A549 (cell line): Measurements from ENCODE around the gene INO80D. TPM values are rescaled to one million over a fixed set of nuclear protein-coding genes. Genes with fewer than 3 reads are reported as not detected.

Experiments used
- ATAC-seq, 2 experiments: fragments of 200-7000 bp in 1 of 2; fragments of >200 bp in 1 of 2; cut with Nextera tagmentation in 1 of 2; cut with Tn5 transposase in 1 of 2; 3 replicates each; pipeline versions ENCODE4 v1.8.0 to v1.9.1; 2018 to 2020; ENCODE audit warnings: mild to moderate bottlenecking in 1 of 2, moderate library complexity in 1 of 2
- CTCF ChIA-PET: fragments of 300-600 bp; sonication (Branson Sonifier 250); formaldehyde crosslinking; extraction: SDS; loops from one replicate; lab custom pipeline; 2021; ENCODE audit warnings: antibody characterized with exemption, inconsistent platforms; lab: Yijun Ruan, JAX
- POLR2A ChIA-PET: fragments of 350-600 bp; formaldehyde crosslinking; extraction: SDS; loops from one replicate; lab custom pipeline; 2021; ENCODE audit warnings: antibody characterized with exemption, inconsistent platforms; lab: Yijun Ruan, JAX
- DNase-seq, 2 experiments: peaks; one replicate each; pipeline versions ENCODE4 v3.0.0 to v3.0.0-alpha.2; 2011 to 2016; ENCODE audit warnings: low read depth in 1 of 2, low spot score in 1 of 2
- FAIRE-seq: peaks from 2 replicates; lab custom pipeline; 2011; peaks lifted over from hg19 to GRCh38; lab: Jason Lieb, UNC
- H3K27ac ChIP-seq, 2 experiments: fragments of >200 bp; sonication (Bioruptor Twin); formaldehyde crosslinking; 3 replicates each; pipeline ENCODE4 v1.5.1; 2016 to 2017
- H3K4me1 ChIP-seq: fragments of >200 bp; sonication (Bioruptor Twin); formaldehyde crosslinking; 3 replicates; pipeline ENCODE4 v1.6.1; 2016
- H3K4me2 ChIP-seq: fragments of >200 bp; sonication (Bioruptor Twin); formaldehyde crosslinking; 3 replicates; pipeline ENCODE4 v1.6.1; 2016
- H3K4me3 ChIP-seq: fragments of >200 bp; sonication (Bioruptor Twin); formaldehyde crosslinking; 3 replicates; pipeline ENCODE4 v1.5.1; 2016
- H3K9me3 ChIP-seq: fragments of >200 bp; sonication (Bioruptor Twin); formaldehyde crosslinking; 3 replicates; pipeline ENCODE4 v1.6.1; 2016
- CBX2 ChIP-seq: fragments of 200-600 bp; sonication (generic); IDR thresholded peaks from 2 replicates; pipeline ENCODE4 v1.6.1; 2016; ENCODE audit warnings: low read depth, mild to moderate bottlenecking, borderline replicate concordance
- CEBPB ChIP-seq, 2 experiments: fragments of >200 bp in 1 of 2; sonication (Bioruptor Twin) in 1 of 2; formaldehyde crosslinking in 1 of 2; IDR thresholded peaks; 2 replicates each; pipeline ENCODE4 v1.6.1; 2012 to 2016
- CHD2 ChIP-seq: fragments of 150-350 bp; IDR thresholded peaks from 2 replicates; pipeline ENCODE4 v1.6.1; 2014; ENCODE audit warnings: low read length; ENCODE audit not compliant: partially characterized antibody
- CHD4 ChIP-seq: fragments of 200-600 bp; sonication (generic); IDR thresholded peaks from 2 replicates; pipeline ENCODE4 v1.6.1; 2016; ENCODE audit warnings: antibody characterized with exemption, mild to moderate bottlenecking, borderline replicate concordance
- EHF ChIP-seq: fragments of 250-450 bp; sonication (Bioruptor Pico); IDR thresholded peaks from 2 replicates; pipeline ENCODE4 v1.5.0; 2020; ENCODE audit warnings: mild to moderate bottlenecking
- EP300 ChIP-seq, 2 experiments: fragments of >200 bp; sonication (Bioruptor Twin); formaldehyde crosslinking; IDR thresholded peaks; 2 replicates in 1 of 2; 3 replicates in 1 of 2; pipeline ENCODE4 v1.6.1; 2016 to 2017
- ESRRA ChIP-seq: fragments of 150-350 bp; IDR thresholded peaks from 2 replicates; pipeline ENCODE4 v1.6.1; 2014; ENCODE audit warnings: mild to moderate bottlenecking, low read length, borderline replicate concordance
- FOSL2 ChIP-seq, 2 experiments: fragments of 450-650 bp in 1 of 2; fragments of >200 bp in 1 of 2; sonication (Bioruptor Twin) in 1 of 2; formaldehyde crosslinking; IDR thresholded peaks; 2 replicates each; pipeline versions ENCODE4 v1.5.0 to v1.6.1; 2016 to 2020; ENCODE audit warnings: mild to moderate bottlenecking in 1 of 2, moderate library complexity in 1 of 2
- FOXS1 ChIP-seq: fragments of 250-450 bp; sonication (Bioruptor Pico); IDR thresholded peaks from 2 replicates; pipeline ENCODE4 v1.5.0; 2020; ENCODE audit warnings: mild to moderate bottlenecking, moderate library complexity
- GATA3 ChIP-seq: IDR thresholded peaks from 2 replicates; pipeline ENCODE4 v1.6.1; 2012; ENCODE audit warnings: borderline replicate concordance
- HOXB13 ChIP-seq: fragments of 250-450 bp; sonication (Bioruptor Pico); IDR thresholded peaks from 2 replicates; pipeline ENCODE4 v1.5.0; 2020; ENCODE audit warnings: low read depth, mild to moderate bottlenecking, moderate library complexity
- JUNB ChIP-seq: fragments of >200 bp; sonication (Bioruptor Twin); formaldehyde crosslinking; IDR thresholded peaks from 2 replicates; pipeline ENCODE4 v1.6.1; 2016
- MAFK ChIP-seq: fragments of 450-650 bp; IDR thresholded peaks from 2 replicates; pipeline ENCODE4 v1.6.1; 2014; ENCODE audit not compliant: partially characterized antibody
- POLR2A ChIP-seq: IDR thresholded peaks from 2 replicates; pipeline ENCODE4 v1.6.1; 2012; ENCODE audit warnings: mild to moderate bottlenecking, low read length
- RAD21 ChIP-seq, 2 experiments: fragments of >200 bp in 1 of 2; sonication (Bioruptor Twin) in 1 of 2; formaldehyde crosslinking in 1 of 2; IDR thresholded peaks in 1 of 2; conservative IDR thresholded peaks in 1 of 2; 2 replicates in 1 of 2; 3 replicates in 1 of 2; pipeline ENCODE4 v1.6.1; 2012 to 2018; ENCODE audit warnings: inconsistent platforms in 1 of 2
- SMC3 ChIP-seq: fragments of >200 bp; sonication (Bioruptor Twin); formaldehyde crosslinking; IDR thresholded peaks from 3 replicates; pipeline ENCODE4 v1.6.1; 2018; ENCODE audit warnings: inconsistent platforms
- ZC3H11A ChIP-seq: fragments of 450-650 bp; IDR thresholded peaks from 2 replicates; pipeline ENCODE4 v1.6.1; 2014; ENCODE audit warnings: antibody characterized with exemption, mild to moderate bottlenecking
- ZNF302 ChIP-seq: fragments of 250-450 bp; sonication (Bioruptor Pico); IDR thresholded peaks from 2 replicates; pipeline ENCODE4 v1.9.0; 2021; ENCODE audit warnings: inconsistent platforms, mild to moderate bottlenecking, moderate library complexity
- ZSCAN20 ChIP-seq: fragments of 250-450 bp; sonication (Bioruptor Pico); IDR thresholded peaks from 2 replicates; pipeline ENCODE4 v1.8.0; 2022; ENCODE audit warnings: mild to moderate bottlenecking, moderate library complexity
- WGBS: methylation state at CpG from one replicate; pipeline ENCODE4 v1.1.6; 2017; ENCODE audit errors: missing lambda C conversion rate; 5-methylcytosine and 5-hydroxymethylcytosine counted together
- polyA plus RNA-seq, 4 experiments: library from polyadenylated mRNA; depleted of rRNA in 3 of 4; stranded (reverse); fragments of >200 nt; fragmentation: RNase III in 1 of 4; extraction: RNeasy Plus Mini Kit Qiagen cat#74134 plus additional on column Dnase treatment in 1 of 4; gene quantifications; 2 replicates in 3 of 4; 3 replicates in 1 of 4; pipeline ENCODE4 v1.2.3, GENCODE V29; 2011 to 2017
- TF ChIP-seq, protein P1 (sequence below): fragments of 200-600 bp; sonication (generic); IDR thresholded peaks from 2 replicates; pipeline ENCODE4 v1.6.1; 2016; ENCODE audit warnings: antibody characterized with exemption, mild to moderate bottlenecking, moderate library complexity
- TF ChIP-seq, protein P2 (sequence below): fragments of >200 bp; sonication (Bioruptor Twin); formaldehyde crosslinking; IDR thresholded peaks from 3 replicates; pipeline ENCODE4 v1.6.1; 2016

Gene INO80D
- polyA plus RNA-seq, 2 of the 4 experiments (the other 2 are of a cell fraction): 1.4 to 5.0 TPM

DNA sequence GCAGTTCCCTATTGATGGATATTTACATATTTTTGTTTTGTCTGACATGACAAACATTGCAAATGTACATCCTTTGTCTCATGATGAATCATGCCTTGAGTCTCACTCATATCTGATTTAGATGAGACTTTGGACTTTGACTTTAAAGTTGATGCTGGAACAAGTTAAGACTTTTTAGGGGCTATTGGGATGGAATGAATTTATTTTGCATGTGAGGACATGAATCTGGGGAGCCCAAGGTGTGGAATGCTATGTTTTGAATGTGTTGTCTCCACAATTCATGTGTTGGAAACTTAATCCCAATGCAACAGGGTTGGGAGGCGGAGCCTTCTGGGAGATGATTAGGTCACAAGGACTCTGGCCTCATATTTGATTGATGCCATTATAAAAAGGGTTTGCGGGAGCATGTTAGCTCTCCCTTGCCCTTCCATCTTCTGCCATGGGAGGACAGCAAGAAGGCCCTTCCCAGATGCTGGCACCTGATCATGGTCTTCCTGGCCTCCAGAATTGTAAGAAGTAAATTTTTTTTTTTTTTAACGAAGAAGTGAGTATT lies 29.1 kb upstream of the INO80D start:
- Histone ChIP-seq H3K4me3 (no peak overlapping the region), H3K27ac (peak overlapping the region; percentile 8 to 29; a peak in 1 of 6 replicates), H3K4me2 (peak overlapping the region; percentile 45), H3K9me3 (no peaks in the 10 kb centered on the region), H3K4me1 (peaks cover 17% of the 10 kb centered on the region)
- DNase-seq (peak in 1 of 2 experiments; percentile 34), FAIRE-seq (no peak), ATAC-seq (peak in 1 of 2 experiments; percentile 29; a peak in 1 of 6 replicates)
- ChIA-PET POLR2A (interaction anchor here (0.9 kb wide), 1 partner anchor 28 kb away, joined by 3 read pairs; no protein-coding TSS in a partner anchor), CTCF (no interaction called here)
- WGBS: 88% methylated on average over 3 of the region's 3 CpGs
- TF ChIP-seq JUNB (no peak), FOSL2 (IDR thresholded peaks at IDR 0.05) (0 out of 2 replicates have a peak, but pooled peaks have one; percentile 9), FOSL2 (CRISPR knock-in tag; IDR thresholded peaks at IDR 0.05) (no peak; the same call in 1 of the 2 replicates), CEBPB (IDR thresholded peaks at IDR 0.05) (no peak), CHD4 (no peak), CHD2 (no peak), GATA3 (peak; percentile 36; the same call in 1 of the 2 replicates)
- TF ChIP-seq, protein P1, sequence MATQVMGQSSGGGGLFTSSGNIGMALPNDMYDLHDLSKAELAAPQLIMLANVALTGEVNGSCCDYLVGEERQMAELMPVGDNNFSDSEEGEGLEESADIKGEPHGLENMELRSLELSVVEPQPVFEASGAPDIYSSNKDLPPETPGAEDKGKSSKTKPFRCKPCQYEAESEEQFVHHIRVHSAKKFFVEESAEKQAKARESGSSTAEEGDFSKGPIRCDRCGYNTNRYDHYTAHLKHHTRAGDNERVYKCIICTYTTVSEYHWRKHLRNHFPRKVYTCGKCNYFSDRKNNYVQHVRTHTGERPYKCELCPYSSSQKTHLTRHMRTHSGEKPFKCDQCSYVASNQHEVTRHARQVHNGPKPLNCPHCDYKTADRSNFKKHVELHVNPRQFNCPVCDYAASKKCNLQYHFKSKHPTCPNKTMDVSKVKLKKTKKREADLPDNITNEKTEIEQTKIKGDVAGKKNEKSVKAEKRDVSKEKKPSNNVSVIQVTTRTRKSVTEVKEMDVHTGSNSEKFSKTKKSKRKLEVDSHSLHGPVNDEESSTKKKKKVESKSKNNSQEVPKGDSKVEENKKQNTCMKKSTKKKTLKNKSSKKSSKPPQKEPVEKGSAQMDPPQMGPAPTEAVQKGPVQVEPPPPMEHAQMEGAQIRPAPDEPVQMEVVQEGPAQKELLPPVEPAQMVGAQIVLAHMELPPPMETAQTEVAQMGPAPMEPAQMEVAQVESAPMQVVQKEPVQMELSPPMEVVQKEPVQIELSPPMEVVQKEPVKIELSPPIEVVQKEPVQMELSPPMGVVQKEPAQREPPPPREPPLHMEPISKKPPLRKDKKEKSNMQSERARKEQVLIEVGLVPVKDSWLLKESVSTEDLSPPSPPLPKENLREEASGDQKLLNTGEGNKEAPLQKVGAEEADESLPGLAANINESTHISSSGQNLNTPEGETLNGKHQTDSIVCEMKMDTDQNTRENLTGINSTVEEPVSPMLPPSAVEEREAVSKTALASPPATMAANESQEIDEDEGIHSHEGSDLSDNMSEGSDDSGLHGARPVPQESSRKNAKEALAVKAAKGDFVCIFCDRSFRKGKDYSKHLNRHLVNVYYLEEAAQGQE: no peak

DNA sequence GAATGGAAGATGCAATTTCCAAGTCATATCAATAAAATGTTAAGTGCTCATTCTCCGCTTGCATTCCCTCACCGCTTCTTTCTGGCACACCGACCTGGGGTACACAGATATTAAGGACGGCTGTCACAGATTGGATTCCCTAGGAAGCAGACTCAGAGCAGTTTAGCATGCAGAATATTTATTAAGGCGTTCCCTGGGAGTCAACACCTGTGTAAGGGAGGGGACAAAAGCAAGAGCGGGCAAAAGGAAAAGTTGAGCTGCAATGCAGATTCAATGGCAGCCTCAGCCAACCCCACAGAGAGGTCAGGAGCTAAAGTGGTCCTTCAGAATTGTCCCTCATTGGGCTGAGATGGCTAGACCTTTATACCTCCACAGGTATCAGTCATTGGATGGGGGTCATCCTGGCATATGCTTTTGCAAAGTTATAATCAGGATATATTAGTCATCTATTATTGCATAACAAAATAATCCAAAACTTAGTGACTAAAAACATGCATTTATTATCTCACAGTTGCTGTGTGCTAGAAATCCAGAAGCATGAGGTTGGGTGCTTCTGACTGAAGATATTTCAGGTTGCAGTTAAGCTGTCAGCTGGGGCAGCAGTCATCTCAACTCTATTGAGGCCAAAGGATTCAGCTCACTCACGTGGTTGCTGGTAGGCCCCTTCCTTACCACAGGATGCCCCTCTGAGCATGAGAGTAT lies 27.0 kb upstream of the INO80D start:
- ChIA-PET CTCF (interaction anchor here (0.9 kb wide), 1 partner anchor 13 kb away, joined by 3 read pairs; no protein-coding TSS in a partner anchor), POLR2A (no interaction called here)
- H3K9me3 ChIP-seq: no peaks in the 10 kb centered on the region
- H3K27ac ChIP-seq: no peak overlapping the region
- no peak overlapping the region for H3K4me3 ChIP-seq
- 89% methylated on average over 7 of the region's 7 CpGs for WGBS
- no peak for TF ChIP-seq CHD2
- no peak for TF ChIP-seq FOSL2 (IDR thresholded peaks at IDR 0.05)
- TF ChIP-seq FOSL2 (CRISPR knock-in tag; IDR thresholded peaks at IDR 0.05): 0 out of 2 replicates have a peak, but pooled peaks have one; percentile 20
- no peak overlapping the region for H3K4me2 ChIP-seq
- DNase-seq (no peak), FAIRE-seq (no peak), ATAC-seq (peak; percentile 12 to 19; a peak in 2 of 6 replicates)
- H3K4me1 ChIP-seq: peaks cover 25% of the 10 kb centered on the region

DNA sequence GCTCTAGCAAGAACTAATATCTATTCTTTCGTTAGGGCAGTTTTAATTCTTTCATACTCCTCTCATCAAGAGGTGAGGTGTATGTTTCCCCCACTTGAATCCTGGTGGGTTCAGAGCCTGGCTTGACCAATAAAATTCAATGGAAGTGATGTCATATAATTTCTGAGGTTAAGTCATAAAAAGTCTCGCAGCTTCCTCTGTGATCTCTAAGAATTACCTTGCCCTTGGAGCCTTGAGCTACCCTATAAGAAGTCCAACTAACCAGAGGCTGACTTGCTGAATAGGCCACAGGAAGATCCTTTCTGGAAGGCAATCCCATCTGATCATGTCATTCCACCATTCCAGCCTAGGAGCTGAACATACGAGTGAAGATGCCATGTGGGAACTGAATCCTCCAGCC lies 26.1 kb upstream of the INO80D start:
- no peaks in the 10 kb centered on the region for H3K9me3 ChIP-seq
- 0 out of 6 replicates have a peak, but pooled peaks of 1 of the 2 experiments have one; percentile 11 for ATAC-seq

More for the DNA sequence above, 26.1 kb upstream of the INO80D start:
- Histone ChIP-seq H3K27ac (no peak overlapping the region), H3K4me1 (peaks cover 25% of the 10 kb centered on the region), H3K4me2 (no peak overlapping the region), H3K4me3 (no peak overlapping the region)
- no peak for TF ChIP-seq FOXS1 (CRISPR knock-in tag)
- no peak for TF ChIP-seq ZNF302 (CRISPR knock-in tag)
- no peak for TF ChIP-seq MAFK
- no peak for TF ChIP-seq ZC3H11A
- TF ChIP-seq EP300 (IDR thresholded peaks at IDR 0.05): no peak
- no peak for TF ChIP-seq POLR2A
- TF ChIP-seq SMC3: no peak
- no peak for TF ChIP-seq EHF (CRISPR knock-in tag)
- no peak for TF ChIP-seq RAD21 (conservative IDR thresholded peaks at IDR 0.05 in 1 of 2, IDR thresholded peaks at IDR 0.05 in 1 of 2)
- TF ChIP-seq, protein P2, sequence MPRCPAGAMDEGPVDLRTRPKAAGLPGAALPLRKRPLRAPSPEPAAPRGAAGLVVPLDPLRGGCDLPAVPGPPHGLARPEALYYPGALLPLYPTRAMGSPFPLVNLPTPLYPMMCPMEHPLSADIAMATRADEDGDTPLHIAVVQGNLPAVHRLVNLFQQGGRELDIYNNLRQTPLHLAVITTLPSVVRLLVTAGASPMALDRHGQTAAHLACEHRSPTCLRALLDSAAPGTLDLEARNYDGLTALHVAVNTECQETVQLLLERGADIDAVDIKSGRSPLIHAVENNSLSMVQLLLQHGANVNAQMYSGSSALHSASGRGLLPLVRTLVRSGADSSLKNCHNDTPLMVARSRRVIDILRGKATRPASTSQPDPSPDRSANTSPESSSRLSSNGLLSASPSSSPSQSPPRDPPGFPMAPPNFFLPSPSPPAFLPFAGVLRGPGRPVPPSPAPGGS: no peak
- no peak for TF ChIP-seq CBX2
- no peak for TF ChIP-seq ZSCAN20
- TF ChIP-seq ESRRA: no peak
- TF ChIP-seq HOXB13 (CRISPR knock-in tag): no peak
- ChIA-PET POLR2A (no interaction called here), CTCF (no interaction called here)
- DNase-seq: no peak
- WGBS: 98% methylated on average over 3 of the region's 3 CpGs
- FAIRE-seq: no peak
